Mesothelial cell of epicardium (in vitro differentiated cells): ENCODE results near the gene TXNDC9. TPM values are rescaled to one million over a fixed set of nuclear protein-coding genes. Genes with fewer than 3 reads are reported as not detected.
"Not testable (repeated sequence)": the region's sequence is repeated elsewhere in the genome, so short reads cannot be mapped to it uniquely, and the experiment has no call there.

Experiments
- DNase-seq, 2 experiments: peaks; one replicate each; pipeline ENCODE4 v3.0.0; 2021; ENCODE audit warnings: low spot score in 2 of 2; ENCODE audit not compliant: unreplicated experiment in 2 of 2
- H3K27ac Mint-ChIP-seq: 2 replicates; pipeline ENCODE4 v1.8.0; 2021; ENCODE audit warnings: mixed read lengths
- H3K27me3 Mint-ChIP-seq: 2 replicates; pipeline ENCODE4 v1.8.0; 2021; ENCODE audit warnings: low read depth, mixed read lengths
- H3K36me3 Mint-ChIP-seq: 2 replicates; pipeline ENCODE4 v1.8.0; 2021; ENCODE audit warnings: mixed read lengths
- H3K4me1 Mint-ChIP-seq: 2 replicates; pipeline ENCODE4 v1.8.0; 2021; ENCODE audit warnings: mixed read lengths
- H3K4me3 Mint-ChIP-seq: 2 replicates; pipeline ENCODE4 v1.8.0; 2021; ENCODE audit warnings: mild to moderate bottlenecking, moderate library complexity, mixed read lengths
- H3K9me3 Mint-ChIP-seq: 2 replicates; pipeline ENCODE4 v1.8.0; 2021; ENCODE audit warnings: mixed read lengths
- CTCF ChIP-seq: fragments of 200-600 bp; sonication (generic); IDR thresholded peaks from one replicate; pipeline ENCODE4 v1.5.0; 2021; ENCODE audit warnings: antibody characterized with exemption; ENCODE audit not compliant: unreplicated experiment
- total RNA-seq: library from RNA; stranded (reverse); gene quantifications from 3 replicates; pipeline ENCODE4 v1.2.1, GENCODE V29; 2021

TXNDC9 gene
- total RNA-seq, 1 donor from 2014 or later = 22.7 TPM

DNA sequence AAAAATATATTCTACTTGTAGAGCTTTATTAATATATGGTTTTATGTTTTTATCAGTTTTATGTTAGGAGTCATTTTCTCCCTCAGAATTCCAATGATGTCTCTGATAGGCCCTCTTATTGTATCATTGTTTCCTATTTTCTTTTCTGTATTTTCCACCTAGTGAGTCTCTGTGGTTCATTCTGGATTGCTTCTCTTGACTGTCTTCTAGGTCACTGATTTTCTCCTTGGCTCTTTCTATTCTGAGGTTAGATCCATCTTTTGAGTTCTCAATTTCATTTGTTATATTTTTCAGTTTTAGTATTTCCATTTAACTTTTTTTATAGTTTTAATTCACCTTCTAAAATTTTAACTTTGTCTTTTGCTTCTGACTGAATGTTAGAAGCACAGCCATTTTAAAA lies 38.6 kb upstream of the TXNDC9 start:
- no peaks in the 10 kb centered on the region for H3K27me3 Mint-ChIP-seq
- DNase-seq = no peak
- peaks cover 62% of the 10 kb centered on the region for H3K36me3 Mint-ChIP-seq
- no peak for TF ChIP-seq CTCF
- peaks cover 25% of the 10 kb centered on the region for H3K9me3 Mint-ChIP-seq
- no peak overlapping the region for H3K27ac Mint-ChIP-seq
- no peaks in the 10 kb centered on the region for H3K4me1 Mint-ChIP-seq
- H3K4me3 Mint-ChIP-seq = no peak overlapping the region

DNA sequence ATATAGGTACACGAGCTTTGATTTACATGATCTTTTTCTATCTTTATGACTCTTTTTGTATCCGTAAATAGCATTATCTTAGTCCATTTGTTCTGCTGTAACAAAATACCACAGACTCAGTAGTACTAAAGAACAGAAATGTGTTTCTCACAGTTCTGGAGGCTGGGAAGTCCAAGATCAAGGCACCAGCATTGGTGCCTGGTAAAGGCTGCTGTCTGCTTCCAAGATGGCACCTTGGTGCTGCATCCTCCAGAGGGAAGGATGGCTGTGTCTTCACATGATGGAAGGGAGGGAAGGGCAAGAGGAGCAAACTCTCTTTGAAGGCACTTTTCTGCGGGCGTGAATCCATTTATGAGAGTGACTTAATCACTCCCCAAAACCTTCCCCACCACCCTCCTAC lies 37.0 kb upstream of the TXNDC9 start:
- peaks cover 57% of the 10 kb centered on the region for H3K36me3 Mint-ChIP-seq
- no peak for TF ChIP-seq CTCF
- no peaks in the 10 kb centered on the region for H3K4me1 Mint-ChIP-seq
- DNase-seq = no peak
- H3K27me3 Mint-ChIP-seq = no peaks in the 10 kb centered on the region
- H3K4me3 Mint-ChIP-seq = no peak overlapping the region
- no peak overlapping the region for H3K27ac Mint-ChIP-seq
- H3K9me3 Mint-ChIP-seq = peaks cover 25% of the 10 kb centered on the region

DNA sequence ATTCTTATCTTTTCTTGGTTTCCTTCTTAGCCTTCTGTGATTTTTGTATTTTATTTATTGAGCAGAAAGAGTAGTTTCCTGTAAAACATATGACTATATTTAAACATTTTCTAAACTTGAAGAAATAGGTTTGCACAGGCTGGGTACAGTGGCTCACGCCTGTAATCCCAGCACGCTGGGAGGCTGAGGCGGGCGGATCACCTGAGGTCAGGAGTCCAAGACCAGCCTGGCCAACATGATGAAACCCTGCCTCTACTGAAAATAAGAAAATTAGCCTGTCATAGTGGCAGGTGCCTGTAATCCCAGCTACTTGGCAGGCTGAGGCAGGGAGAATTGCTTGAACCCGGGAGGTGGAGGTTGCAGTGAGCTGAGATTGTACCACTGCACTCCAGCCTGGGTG lies 32.7 kb upstream of the TXNDC9 start:
- peaks cover 44% of the 10 kb centered on the region for H3K36me3 Mint-ChIP-seq
- H3K4me3 Mint-ChIP-seq, H3K4me1 Mint-ChIP-seq: not testable (repeated sequence)

GRCh38 chr2:99365661-99366060 lies 29.5 kb upstream of the TXNDC9 start:
- H3K4me1 Mint-ChIP-seq = no peaks in the 10 kb centered on the region
- no peak for TF ChIP-seq CTCF
- no peaks in the 10 kb centered on the region for H3K27me3 Mint-ChIP-seq
- H3K4me3 Mint-ChIP-seq = no peak overlapping the region
- H3K9me3 Mint-ChIP-seq = no peaks in the 10 kb centered on the region
- H3K36me3 Mint-ChIP-seq = peaks cover 36% of the 10 kb centered on the region
- DNase-seq = no peak
- H3K27ac Mint-ChIP-seq = no peak overlapping the region

More for the DNA sequence above, 32.7 kb upstream of the TXNDC9 start:
- peaks cover 14% of the 10 kb centered on the region for H3K9me3 Mint-ChIP-seq
- DNase-seq, H3K27me3 Mint-ChIP-seq, H3K27ac Mint-ChIP-seq: not testable (repeated sequence)

DNA sequence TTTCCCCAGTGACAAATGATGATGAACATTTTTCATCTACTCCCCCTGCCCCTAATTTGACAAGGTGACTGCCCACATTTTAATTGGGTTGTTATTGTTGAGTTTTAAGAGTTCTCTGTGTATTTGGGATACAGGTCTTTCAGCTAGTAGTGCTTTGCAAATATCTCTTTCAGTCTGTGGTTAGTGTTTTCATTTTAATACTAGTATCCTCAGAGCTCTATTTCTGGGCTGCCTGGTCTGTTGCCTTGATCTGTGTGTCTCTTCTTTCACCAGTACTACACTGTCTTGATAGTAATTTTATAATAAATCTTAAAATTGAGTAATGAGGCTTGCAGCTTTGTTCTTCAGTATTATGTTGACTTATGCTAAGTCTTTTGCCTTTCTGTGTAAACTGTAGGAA lies 20.7 kb upstream of the TXNDC9 start:
- no peak overlapping the region for H3K27ac Mint-ChIP-seq

DNA sequence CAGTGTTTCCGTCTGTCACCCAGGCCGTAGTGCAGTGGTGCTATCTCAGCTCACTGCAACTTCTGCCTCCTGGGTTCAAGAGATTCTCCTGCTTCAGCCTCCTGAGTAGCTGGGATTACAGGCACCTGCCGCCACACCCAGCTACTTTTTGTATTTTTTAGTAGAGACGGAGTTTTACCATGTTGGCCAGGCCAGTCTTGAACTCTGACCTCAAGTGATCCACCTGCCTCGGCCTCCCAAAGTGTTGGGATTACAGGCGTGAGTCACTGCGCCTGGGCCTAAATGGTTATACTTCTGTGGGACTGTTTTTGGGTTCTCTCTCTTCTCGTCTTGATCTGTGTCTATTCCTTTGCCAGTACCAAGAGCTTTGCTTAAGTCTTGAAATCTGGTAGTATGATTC lies 18.7 kb upstream of the TXNDC9 start:
- H3K36me3 Mint-ChIP-seq, H3K4me3 Mint-ChIP-seq, H3K4me1 Mint-ChIP-seq, H3K9me3 Mint-ChIP-seq, DNase-seq, H3K27ac Mint-ChIP-seq, H3K27me3 Mint-ChIP-seq: not testable (repeated sequence)

More for the DNA sequence above, 20.7 kb upstream of the TXNDC9 start:
- Mint-ChIP-seq H3K9me3 (no peaks in the 10 kb centered on the region), H3K4me3 (no peak overlapping the region), H3K36me3 (peaks cover 8% of the 10 kb centered on the region), H3K4me1 (peaks cover 5% of the 10 kb centered on the region), H3K27me3 (no peaks in the 10 kb centered on the region)
- no peak for TF ChIP-seq CTCF
- DNase-seq = no peak

- H3K27me3 Mint-ChIP-seq = no peaks in the 10 kb centered on the region
- TF ChIP-seq CTCF = no peak
- no peak overlapping the region for H3K4me3 Mint-ChIP-seq
- DNase-seq = no peak
- peaks cover 5% of the 10 kb centered on the region for H3K4me1 Mint-ChIP-seq
- H3K36me3 Mint-ChIP-seq = no peaks in the 10 kb centered on the region
- H3K9me3 Mint-ChIP-seq = no peaks in the 10 kb centered on the region
- H3K27ac Mint-ChIP-seq = no peak overlapping the region
Observed at GRCh38 chr2:99354070-99354469, 17.9 kb upstream of the TXNDC9 start.
